GM12892 (cell line): ENCODE measurements around the gene ROR1.

Experiments used
- POLR2A ChIP-seq: IDR thresholded peaks from 2 replicates; pipeline ENCODE4 v1.6.1; 2011; ENCODE audit warnings: low read depth, low read length, control low read depth
- POLR2AphosphoS5 ChIP-seq: IDR thresholded peaks from 2 replicates; pipeline ENCODE4 v1.6.1; 2011; ENCODE audit warnings: low read depth, low read length, control low read depth

- TF ChIP-seq POLR2AphosphoS5 = no peak
- TF ChIP-seq POLR2A = no peak
Measured at GRCh38 chr1:64038119-64038518, 264.3 kb downstream of the ROR1 start.
